GM21526 (cell line): Measurements from ENCODE around the gene MRTFA.

Experiments used
- ATAC-seq: cut with Tn5 transposase; IDR thresholded peaks from one replicate; pipeline ENCODE4 v1.9.1; 2021; ENCODE audit warnings: moderate library complexity; ENCODE audit not compliant: unreplicated experiment, low FRiP score

Gene MRTFA

GRCh38 chr22:40436505-40437431 lies 199.8 kb downstream of the MRTFA start:
- no peak for ATAC-seq

GRCh38 chr22:40434745-40435144 lies 201.8 kb downstream of the MRTFA start:
- no peak for ATAC-seq

- no peak for ATAC-seq
These were observed 202.4 kb downstream of the MRTFA start for GRCh38 chr22:40434106-40434505.

- no peak for ATAC-seq
These were observed 203.0 kb downstream of the MRTFA start for GRCh38 chr22:40433416-40434090.

GRCh38 chr22:40432625-40433024 lies 203.9 kb downstream of the MRTFA start:
- no peak for ATAC-seq

GRCh38 chr22:40432157-40432556 lies 204.4 kb downstream of the MRTFA start:
- no peak for ATAC-seq

- ATAC-seq = no peak
These were observed 205.5 kb downstream of the MRTFA start for GRCh38 chr22:40430991-40431390.

GRCh38 chr22:40429481-40429880 lies 207.0 kb downstream of the MRTFA start:
- ATAC-seq = no peak

GRCh38 chr22:40428796-40429195 lies 207.7 kb downstream of the MRTFA start:
- no peak for ATAC-seq

GRCh38 chr22:40426594-40427333 lies 209.8 kb downstream of the MRTFA start:
- no peak for ATAC-seq

GRCh38 chr22:40425082-40425481 lies 211.4 kb downstream of the MRTFA start:
- ATAC-seq = no peak

GRCh38 chr22:40423882-40424640 lies 212.5 kb downstream of the MRTFA start:
- ATAC-seq = no peak

- no peak for ATAC-seq
These were observed 213.2 kb downstream of the MRTFA start for GRCh38 chr22:40423310-40423688.

GRCh38 chr22:40422558-40423309 lies 213.8 kb downstream of the MRTFA start:
- ATAC-seq = no peak

GRCh38 chr22:40421941-40422340 lies 214.6 kb downstream of the MRTFA start:
- no peak for ATAC-seq

GRCh38 chr22:40421082-40421350 lies 215.5 kb downstream of the MRTFA start:
- no peak for ATAC-seq

- ATAC-seq = no peak
These were observed 216.0 kb downstream of the MRTFA start for GRCh38 chr22:40420341-40421081.

- ATAC-seq = no peak
These were observed 216.8 kb downstream of the MRTFA start for GRCh38 chr22:40419718-40420117.
